Pericardium fibroblast (primary cell): ENCODE measurements around the gene TEKT3. TPM values are rescaled to one million over a fixed set of nuclear protein-coding genes. Genes with fewer than 3 reads are reported as not detected.

Source experiments
- total RNA-seq: library from RNA; depleted of rRNA; stranded (reverse); fragments of >200 nt; gene quantifications from 2 replicates; pipeline ENCODE4 v1.2.3, GENCODE V29; 2015

The TEKT3 gene
- total RNA-seq = 0.09 TPM in 1 of 2 replicates, not detected in the other

DNA sequence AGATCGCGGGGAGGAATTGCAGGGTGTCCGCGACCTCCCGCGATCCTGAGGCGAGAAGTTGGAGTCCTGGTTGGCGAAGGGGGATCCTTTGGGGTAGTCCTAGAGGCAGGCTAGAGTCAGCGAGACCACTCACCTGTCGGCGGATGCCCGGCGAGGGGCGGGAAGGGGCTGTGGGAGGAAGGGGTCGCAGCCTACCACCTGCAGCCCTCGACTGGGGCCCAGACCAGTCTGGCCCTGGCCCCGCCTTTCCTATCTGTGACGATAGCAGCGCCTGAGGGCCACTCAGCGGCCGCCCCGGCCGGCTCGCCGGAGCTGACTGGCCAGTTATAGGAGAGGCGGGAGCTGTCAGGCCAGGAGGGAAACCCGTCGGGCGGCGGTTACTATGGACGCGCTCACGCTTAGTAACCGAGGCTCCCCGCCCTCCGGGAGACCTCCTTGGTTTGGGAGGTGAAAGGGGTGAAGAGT, at the start of gene TEKT3:
TSS of gene TEKT3 (minus strand) at position 213 of the 465 bp plus-strand sequence. CDS start 10,012 bp downstream, outside the sequence.

DNA sequence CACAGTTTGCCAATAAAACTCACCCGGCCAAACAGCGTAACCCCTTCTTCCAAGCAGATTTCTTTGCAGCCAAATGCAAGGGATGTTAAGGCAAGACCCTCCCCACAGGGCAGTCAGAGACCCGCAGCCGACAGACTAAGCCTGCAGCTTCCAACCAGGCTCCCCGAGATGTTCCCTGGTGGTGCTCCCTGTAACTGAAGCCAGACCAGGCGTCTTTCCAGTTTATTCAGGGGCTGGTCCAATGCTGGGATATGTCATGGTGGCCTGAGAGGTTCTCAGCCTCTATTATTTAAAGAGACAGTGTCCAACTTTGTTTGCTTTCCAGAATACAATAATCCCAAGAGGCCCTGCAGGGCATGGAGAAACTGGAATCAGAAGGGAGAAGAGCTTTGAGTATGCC, 76.3 kb downstream of the TEKT3 start, which contains the start of gene PMP22:
TSS of gene PMP22 (minus strand) at position 196 of the 400 bp plus-strand sequence. CDS start 4,599 bp downstream, outside the sequence.

Other genes starting within 250 kb of the TEKT3 start
- 173 and 337 TPM in 2 replicates for gene PMP22, start 76.3 kb downstream of the TEKT3 start, total RNA-seq
- 0.12 and 3.0 TPM in 2 replicates for gene CDRT4, start 126.0 kb upstream of the TEKT3 start, total RNA-seq
- gene TVP23C, start 221.9 kb upstream of the TEKT3 start, total RNA-seq = 0.77 and 3.0 TPM in 2 replicates